Gastroesophageal sphincter (tissue), 3 donors: ENCODE measurements around the gene PTPRN2.

Experiments
- EP300 ChIP-seq: sonication (generic); formaldehyde crosslinking; IDR thresholded peaks from one replicate; pipeline ENCODE4 v1.6.1; 2017; ENCODE audit warnings: antibody characterized with exemption, mild to moderate bottlenecking
- POLR2A ChIP-seq, 2 donors: fragments of 450-650 bp; IDR thresholded peaks; one replicate each; pipeline ENCODE4 v1.6.1; 2017; ENCODE audit warnings: antibody characterized with exemption in 2 of 2, mild to moderate bottlenecking in 2 of 2, moderate library complexity in 1 of 2
- POLR2AphosphoS5 ChIP-seq: sonication (generic); formaldehyde crosslinking; IDR thresholded peaks from one replicate; pipeline ENCODE4 v1.6.1; 2017; ENCODE audit warnings: antibody characterized with exemption
- TF ChIP-seq, protein P1 (sequence below), 4 experiments: fragments of 200-600 bp in 2 of 4; fragments of 450-650 bp in 2 of 4; sonication (generic) in 1 of 4; IDR thresholded peaks; one replicate each; pipeline ENCODE4 v1.5.1; 2017 to 2019; ENCODE audit warnings: antibody characterized with exemption in 4 of 4, mild to moderate bottlenecking in 2 of 4, moderate library complexity in 2 of 4

DNA sequence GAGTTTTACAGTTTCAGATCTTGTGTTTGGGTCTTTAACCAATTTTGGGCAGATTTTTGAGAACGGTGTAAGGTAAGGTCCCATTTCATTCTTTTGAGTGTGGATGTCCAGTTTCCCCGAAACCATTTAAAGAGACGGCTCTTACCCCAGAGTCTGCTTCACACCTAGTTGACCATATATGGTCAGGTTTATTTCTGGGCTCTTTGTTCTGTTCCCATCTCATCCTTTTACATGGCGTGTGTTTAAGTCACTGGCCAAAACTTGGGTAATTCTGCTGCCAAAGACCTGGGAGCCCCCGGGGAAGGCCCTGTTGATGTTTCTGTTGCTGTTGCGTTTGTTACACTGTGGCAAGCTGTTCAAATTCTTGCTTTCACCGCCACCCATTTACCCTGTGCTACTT lies 120.1 kb downstream of the PTPRN2 start:
- TF ChIP-seq POLR2AphosphoS5, result no peak
- TF ChIP-seq, protein P1, sequence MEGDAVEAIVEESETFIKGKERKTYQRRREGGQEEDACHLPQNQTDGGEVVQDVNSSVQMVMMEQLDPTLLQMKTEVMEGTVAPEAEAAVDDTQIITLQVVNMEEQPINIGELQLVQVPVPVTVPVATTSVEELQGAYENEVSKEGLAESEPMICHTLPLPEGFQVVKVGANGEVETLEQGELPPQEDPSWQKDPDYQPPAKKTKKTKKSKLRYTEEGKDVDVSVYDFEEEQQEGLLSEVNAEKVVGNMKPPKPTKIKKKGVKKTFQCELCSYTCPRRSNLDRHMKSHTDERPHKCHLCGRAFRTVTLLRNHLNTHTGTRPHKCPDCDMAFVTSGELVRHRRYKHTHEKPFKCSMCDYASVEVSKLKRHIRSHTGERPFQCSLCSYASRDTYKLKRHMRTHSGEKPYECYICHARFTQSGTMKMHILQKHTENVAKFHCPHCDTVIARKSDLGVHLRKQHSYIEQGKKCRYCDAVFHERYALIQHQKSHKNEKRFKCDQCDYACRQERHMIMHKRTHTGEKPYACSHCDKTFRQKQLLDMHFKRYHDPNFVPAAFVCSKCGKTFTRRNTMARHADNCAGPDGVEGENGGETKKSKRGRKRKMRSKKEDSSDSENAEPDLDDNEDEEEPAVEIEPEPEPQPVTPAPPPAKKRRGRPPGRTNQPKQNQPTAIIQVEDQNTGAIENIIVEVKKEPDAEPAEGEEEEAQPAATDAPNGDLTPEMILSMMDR (IDR thresholded peaks at IDR 0.05), result no peak
- no peak for TF ChIP-seq POLR2A (IDR thresholded peaks at IDR 0.05)
- no peak for TF ChIP-seq EP300
